Karpas-422 (cell line): ENCODE data around the gene PNO1. TPM values are rescaled to one million over a fixed set of nuclear protein-coding genes. Genes with fewer than 3 reads are reported as not detected.
"Not testable (repeated sequence)": the region's sequence is repeated elsewhere in the genome, so short reads cannot be mapped to it uniquely, and the experiment has no call there.

Source experiments
- DNase-seq: peaks from one replicate; pipeline ENCODE4 v3.0.0-alpha.2; 2015
- H2AFZ ChIP-seq: fragments of 200-600 bp; sonication (generic); 2 replicates; pipeline ENCODE4 v1.6.1; 2014; ENCODE audit warnings: antibody characterized with exemption, low read length, mixed read lengths
- H3K27ac ChIP-seq: fragments of 200-600 bp; sonication (generic); 2 replicates; pipeline ENCODE4 v1.5.1; 2014; ENCODE audit warnings: mild to moderate bottlenecking, low read length, moderate library complexity
- H3K27me3 ChIP-seq: fragments of 200-600 bp; sonication (generic); 2 replicates; pipeline ENCODE4 v1.6.1; 2014; ENCODE audit warnings: low read length, mixed read lengths
- H3K36me3 ChIP-seq: fragments of 200-600 bp; sonication (generic); 2 replicates; pipeline ENCODE4 v1.6.1; 2014; ENCODE audit warnings: low read length, mixed read lengths; ENCODE audit not compliant: insufficient read depth
- H3K4me1 ChIP-seq: fragments of 200-600 bp; sonication (generic); 2 replicates; pipeline ENCODE4 v1.6.1; 2014; ENCODE audit warnings: mild to moderate bottlenecking, low read length, mixed read lengths
- H3K4me2 ChIP-seq: fragments of 200-600 bp; sonication (generic); 2 replicates; pipeline ENCODE4 v1.6.1; 2014; ENCODE audit warnings: low read length, low read depth, mild to moderate bottlenecking; ENCODE audit not compliant: poor library complexity, severe bottlenecking
- H3K4me3 ChIP-seq: fragments of 200-600 bp; sonication (generic); 2 replicates; pipeline ENCODE4 v1.5.1; 2014; ENCODE audit warnings: mild to moderate bottlenecking, antibody characterized with exemption, low read length, mixed read lengths
- H3K79me2 ChIP-seq: fragments of 200-600 bp; sonication (generic); 2 replicates; pipeline ENCODE4 v1.6.1; 2014; ENCODE audit warnings: mild to moderate bottlenecking, low read length, mixed read lengths
- H3K9ac ChIP-seq: fragments of 200-600 bp; sonication (generic); 2 replicates; pipeline ENCODE4 v1.6.0; 2014; ENCODE audit warnings: low read length
- H3K9me2 ChIP-seq: fragments of 200-600 bp; sonication (generic), shearing (Covaris generic); replicated peaks from 2 replicates; pipeline ENCODE4 v1.6.0; 2014; ENCODE audit warnings: mild to moderate bottlenecking, low read length, moderate library complexity; ENCODE audit not compliant: insufficient read depth
- H3K9me3 ChIP-seq: fragments of 300-700, 200-600 bp; sonication (generic); 2 replicates; pipeline ENCODE4 v1.6.1; 2014; ENCODE audit warnings: low read length, mixed read lengths
- H4K20me1 ChIP-seq: fragments of 200-600 bp; sonication (generic); 2 replicates; pipeline ENCODE4 v1.6.1; 2014; ENCODE audit warnings: mild to moderate bottlenecking, antibody characterized with exemption, low read length, low read depth; ENCODE audit not compliant: insufficient read depth
- total RNA-seq: library from RNA; depleted of rRNA; stranded (reverse); fragments of >200 nt; shearing (Covaris generic); gene quantifications from 2 replicates; pipeline ENCODE4 v1.2.3, GENCODE V29; 2014; ENCODE audit warnings: low replicate concordance

PNO1 gene
- total RNA-seq, 1 experiment from 2014 or later = 28.3 TPM

DNA sequence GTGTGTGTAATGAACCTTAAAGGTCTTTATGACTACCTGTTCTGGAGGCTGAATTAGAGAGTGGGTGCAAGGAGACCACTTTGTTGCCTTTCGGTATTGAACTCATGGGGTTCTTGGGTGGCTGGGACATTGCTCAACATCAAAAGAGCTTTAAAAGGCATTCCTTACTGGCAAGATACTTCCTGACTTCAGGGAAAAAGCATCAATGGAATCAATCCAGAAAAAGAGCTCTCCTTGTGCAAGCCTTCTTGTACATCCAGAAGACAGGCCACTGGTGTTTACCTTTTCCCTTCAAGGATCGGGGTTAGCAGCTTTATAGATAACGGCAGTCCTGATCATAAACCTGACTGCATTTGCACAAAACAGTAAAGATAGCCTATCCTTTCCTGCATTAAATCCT is 9.5 kb downstream of the PNO1 start:
- no peaks in the 10 kb centered on the region for H3K4me1 ChIP-seq
- no peaks in the 10 kb centered on the region for H3K9me3 ChIP-seq
- H2AFZ ChIP-seq = no peak overlapping the region
- H3K4me2 ChIP-seq = no peak overlapping the region
- no peak overlapping the region for H3K9ac ChIP-seq
- H3K79me2 ChIP-seq = peaks cover 61% of the 10 kb centered on the region
- H4K20me1 ChIP-seq = peaks cover 14% of the 10 kb centered on the region; the same call in 1 of the 2 replicates
- no peak for DNase-seq
- no peak overlapping the region for H3K27ac ChIP-seq
- H3K4me3 ChIP-seq = no peak overlapping the region
- H3K27me3 ChIP-seq = no peaks in the 10 kb centered on the region
- H3K9me2 ChIP-seq = no peaks in the 10 kb centered on the region
- peaks cover 67% of the 10 kb centered on the region for H3K36me3 ChIP-seq

DNA sequence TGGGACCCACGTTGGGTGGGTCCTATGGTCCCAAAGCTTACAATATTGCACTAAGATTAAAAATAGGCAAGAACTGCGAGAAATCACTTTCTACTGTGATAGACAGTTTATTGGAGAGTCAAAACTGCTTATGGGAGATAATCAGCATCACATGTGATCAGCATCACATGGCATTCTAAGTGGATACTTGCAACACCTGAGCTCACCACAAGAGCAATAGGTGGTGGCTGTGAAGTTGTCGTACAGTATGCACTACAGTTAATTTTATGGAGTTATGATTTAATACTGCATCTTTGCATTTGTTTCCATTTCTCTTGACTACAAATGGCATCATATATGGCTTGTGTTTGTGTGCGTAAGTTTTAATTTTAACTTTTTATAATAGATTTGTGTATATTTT is 11.6 kb downstream of the PNO1 start:
- Histone ChIP-seq H3K9me2 (no peaks in the 10 kb centered on the region), H3K4me2 (no peak overlapping the region), H3K9ac (no peak overlapping the region), H3K9me3 (no peaks in the 10 kb centered on the region), H3K4me1 (peaks cover 15% of the 10 kb centered on the region), H3K36me3 (peaks cover 59% of the 10 kb centered on the region), H3K27me3 (no peaks in the 10 kb centered on the region), H2AFZ (no peak overlapping the region), H3K79me2 (peaks cover 48% of the 10 kb centered on the region), H4K20me1 (peaks cover 15% of the 10 kb centered on the region; the same call in 1 of the 2 replicates), H3K4me3 (no peak overlapping the region), H3K27ac (no peak overlapping the region)
- DNase-seq = peak; percentile 63

DNA sequence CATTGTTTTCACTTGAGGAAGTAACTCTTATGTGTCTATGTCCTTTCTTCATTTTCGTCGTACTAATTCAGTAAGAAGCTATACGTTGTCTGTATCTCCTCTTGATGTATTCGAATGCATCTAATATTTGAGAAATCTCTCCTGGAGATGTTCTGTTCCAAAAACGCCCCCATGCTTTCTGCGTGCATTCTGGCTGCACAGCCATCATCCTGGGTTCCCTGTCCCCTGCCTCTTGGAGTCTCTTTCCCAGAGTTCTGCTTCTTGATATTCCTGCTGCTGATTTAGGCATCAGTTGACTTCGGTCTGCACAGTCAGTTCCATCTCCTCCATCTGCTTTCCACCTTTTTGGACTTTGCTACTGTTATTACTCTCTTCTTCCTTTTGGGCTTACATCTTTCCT is 13.5 kb downstream of the PNO1 start:
- H3K4me2 ChIP-seq = no peak overlapping the region
- H3K4me3 ChIP-seq = no peak overlapping the region
- no peak overlapping the region for H2AFZ ChIP-seq
- H3K36me3 ChIP-seq = peaks cover 63% of the 10 kb centered on the region
- no peak overlapping the region for H3K9ac ChIP-seq
- H3K27ac ChIP-seq = no peak overlapping the region
- no peaks in the 10 kb centered on the region for H3K9me3 ChIP-seq
- H3K9me2 ChIP-seq = no peaks in the 10 kb centered on the region
- H4K20me1 ChIP-seq = peaks cover 12% of the 10 kb centered on the region; the same call in 1 of the 2 replicates
- peaks cover 57% of the 10 kb centered on the region for H3K79me2 ChIP-seq
- H3K27me3 ChIP-seq = no peaks in the 10 kb centered on the region
- H3K4me1 ChIP-seq = peaks cover 20% of the 10 kb centered on the region
- no peak for DNase-seq

DNA sequence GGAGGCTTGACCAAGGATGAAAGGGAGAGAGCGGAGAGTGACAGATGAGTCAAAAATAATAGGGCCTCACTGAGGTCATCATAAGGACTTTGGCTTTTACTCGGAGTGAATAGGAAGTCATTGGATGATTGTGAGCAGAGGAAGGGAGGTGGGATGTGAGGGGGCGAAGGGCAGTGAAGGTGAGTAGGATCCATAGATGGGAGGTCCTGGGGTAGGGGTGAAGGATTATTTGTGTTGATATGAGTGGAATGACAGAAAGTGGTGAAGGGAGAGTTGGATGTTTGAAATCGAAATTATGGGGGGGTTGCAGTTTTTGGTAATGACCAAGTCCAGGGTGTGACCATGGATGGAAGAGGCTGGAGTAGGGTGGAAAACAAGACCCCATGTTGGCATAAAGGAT is 14.0 kb downstream of the PNO1 start:
- H3K27ac ChIP-seq = no peak overlapping the region

DNA sequence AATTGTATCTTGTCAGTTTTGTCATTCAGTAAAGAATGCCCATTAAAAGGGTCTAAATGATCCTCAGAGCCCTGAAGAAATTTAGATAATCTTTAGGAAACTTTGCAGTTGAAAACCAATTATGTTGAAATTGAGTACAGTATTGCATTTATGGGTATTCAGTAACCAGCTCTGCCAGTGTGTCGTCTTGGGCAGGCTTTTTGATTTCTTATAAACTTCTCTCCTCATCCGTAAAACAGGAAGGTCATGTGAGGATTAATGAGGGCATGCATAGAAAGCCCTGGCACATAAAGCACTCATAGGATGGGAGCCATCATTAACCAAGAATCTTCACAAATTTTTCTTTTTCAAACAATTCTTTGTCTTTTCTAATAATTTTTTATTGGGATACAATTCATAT is 14.8 kb downstream of the PNO1 start:
- Histone ChIP-seq H3K27me3 (no peaks in the 10 kb centered on the region), H3K9me2 (no peaks in the 10 kb centered on the region), H2AFZ (no peak overlapping the region), H3K4me2 (no peak overlapping the region), H3K4me3 (no peak overlapping the region), H3K27ac (peak overlapping the region; percentile 83), H3K4me1 (peaks cover 31% of the 10 kb centered on the region), H4K20me1 (peaks cover 5% of the 10 kb centered on the region; the same call in 1 of the 2 replicates), H3K36me3 (peaks cover 66% of the 10 kb centered on the region), H3K9ac (no peak overlapping the region), H3K79me2 (peaks cover 63% of the 10 kb centered on the region), H3K9me3 (no peaks in the 10 kb centered on the region)
- no peak for DNase-seq

More for the DNA sequence above, 14.0 kb downstream of the PNO1 start:
- no peak for DNase-seq
- Histone ChIP-seq H3K79me2 (peaks cover 59% of the 10 kb centered on the region), H3K36me3 (peaks cover 63% of the 10 kb centered on the region), H3K9me3 (no peaks in the 10 kb centered on the region), H3K4me1 (peaks cover 24% of the 10 kb centered on the region), H4K20me1 (peaks cover 11% of the 10 kb centered on the region; the same call in 1 of the 2 replicates), H3K9me2 (no peaks in the 10 kb centered on the region), H3K9ac (no peak overlapping the region), H3K27me3 (no peaks in the 10 kb centered on the region), H2AFZ (no peak overlapping the region), H3K4me3 (no peak overlapping the region), H3K4me2 (no peak overlapping the region)

DNA sequence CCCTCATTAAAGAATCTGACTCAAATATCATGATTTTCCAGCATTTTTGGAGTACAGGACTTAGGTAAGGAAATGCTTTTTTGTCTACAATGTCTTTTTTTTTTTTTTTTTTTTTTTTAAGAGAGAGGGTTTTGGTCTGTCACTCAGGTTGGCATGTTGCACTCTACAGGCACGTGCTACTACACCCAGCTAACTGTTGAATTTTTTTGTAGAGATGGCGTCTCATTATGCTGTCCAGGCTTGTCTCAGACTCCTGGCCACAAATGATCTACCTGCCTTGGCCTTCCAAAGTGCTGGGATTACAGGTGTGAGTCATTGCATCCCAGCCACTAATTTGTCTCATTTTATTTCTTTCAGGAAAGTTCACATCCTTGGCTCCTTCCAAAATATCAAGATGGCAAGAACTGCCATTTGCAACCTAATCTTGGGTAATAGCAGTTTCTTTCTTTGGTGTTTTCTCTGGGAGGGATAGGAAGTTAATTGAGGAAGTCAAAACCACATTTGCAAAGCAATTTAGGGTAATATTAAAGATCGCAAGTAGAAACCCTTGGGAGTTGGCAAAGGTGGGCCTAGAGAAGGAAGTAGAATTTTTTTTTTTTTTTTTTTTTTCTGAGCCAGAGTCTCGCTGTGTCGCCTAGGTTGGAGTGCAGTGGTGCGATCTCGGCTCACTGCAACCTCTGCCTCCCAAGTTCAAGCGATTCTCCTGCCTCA is 15.5 kb downstream of the PNO1 start:
- Histone ChIP-seq H3K36me3 (peaks cover 67% of the 10 kb centered on the region), H3K4me1 (peaks cover 31% of the 10 kb centered on the region), H3K9me2 (no peaks in the 10 kb centered on the region), H3K27ac (peak overlapping the region; percentile 83), H3K4me3 (no peak overlapping the region), H3K9me3 (no peaks in the 10 kb centered on the region), H3K9ac (no peak overlapping the region), H4K20me1 (peaks cover 5% of the 10 kb centered on the region; the same call in 1 of the 2 replicates), H3K27me3 (no peaks in the 10 kb centered on the region), H3K4me2 (peak overlapping the region; percentile 40), H3K79me2 (peaks cover 63% of the 10 kb centered on the region), H2AFZ (no peak overlapping the region)
- peak; percentile 85 for DNase-seq

DNA sequence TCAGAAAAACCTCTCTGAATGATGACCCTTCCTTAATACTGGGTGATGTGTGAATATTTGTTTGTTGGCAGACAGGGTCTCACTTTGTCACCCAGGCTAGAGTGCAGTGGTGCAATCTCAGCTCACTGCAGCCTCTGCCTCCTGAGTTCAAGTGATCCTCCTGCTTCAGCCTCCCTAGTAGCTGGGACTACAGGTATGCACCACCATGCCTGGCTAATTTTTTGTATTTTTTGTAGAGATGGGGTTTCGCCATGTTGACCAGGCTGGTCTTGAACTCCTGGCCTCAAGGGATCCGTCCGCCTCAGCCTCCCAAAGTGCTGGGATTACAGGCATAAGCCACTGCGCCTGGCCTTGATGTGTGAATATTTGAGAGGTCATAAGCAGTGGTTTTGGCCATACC is 17.5 kb downstream of the PNO1 start:
- not testable (repeated sequence) for H3K27me3 ChIP-seq, H3K4me3 ChIP-seq, H2AFZ ChIP-seq, H3K9ac ChIP-seq, H4K20me1 ChIP-seq, H3K9me2 ChIP-seq, DNase-seq, H3K4me2 ChIP-seq, H3K9me3 ChIP-seq, H3K27ac ChIP-seq
- H3K36me3 ChIP-seq = peaks cover 73% of the 10 kb centered on the region
- H3K4me1 ChIP-seq = peaks cover 38% of the 10 kb centered on the region
- peaks cover 65% of the 10 kb centered on the region for H3K79me2 ChIP-seq

DNA sequence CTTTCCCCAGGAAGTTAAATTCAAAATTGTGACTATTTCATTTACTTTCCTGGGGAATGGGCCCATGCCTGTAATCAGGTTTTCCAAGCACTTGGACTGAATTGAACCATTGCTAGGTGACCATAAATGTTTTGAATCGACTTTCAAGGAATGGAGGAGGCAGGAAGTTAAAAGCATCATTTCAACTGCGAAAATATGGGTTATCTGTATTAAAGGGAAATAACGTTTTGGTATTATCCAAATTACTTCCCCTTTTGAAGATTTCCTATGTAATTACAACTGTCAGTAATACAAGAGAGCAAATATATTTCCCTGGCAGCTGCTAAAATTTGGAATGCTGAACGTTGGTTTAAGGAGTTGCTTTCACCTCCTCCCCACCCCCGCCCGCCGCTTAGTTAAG is 19.0 kb downstream of the PNO1 start:
- H3K9ac ChIP-seq = no peak overlapping the region
- no peak overlapping the region for H3K4me2 ChIP-seq
- no peaks in the 10 kb centered on the region for H3K27me3 ChIP-seq
- DNase-seq = no peak
- H3K4me1 ChIP-seq = peaks cover 47% of the 10 kb centered on the region
- H2AFZ ChIP-seq = no peak overlapping the region
- no peak overlapping the region for H3K27ac ChIP-seq
- H3K9me3 ChIP-seq = no peaks in the 10 kb centered on the region
- H3K79me2 ChIP-seq = peaks cover 69% of the 10 kb centered on the region
- H3K36me3 ChIP-seq = peaks cover 72% of the 10 kb centered on the region
- H3K9me2 ChIP-seq = no peaks in the 10 kb centered on the region
- H3K4me3 ChIP-seq = no peak overlapping the region
- H4K20me1 ChIP-seq = peaks cover 5% of the 10 kb centered on the region; the same call in 1 of the 2 replicates
